Left cardiac atrium (tissue), 4 donors: ENCODE data around the gene GRM5. TPM values are rescaled to one million over a fixed set of nuclear protein-coding genes. Genes with fewer than 3 reads are reported as not detected.
"Not testable (repeated sequence)": the region's sequence is repeated elsewhere in the genome, so short reads cannot be mapped to it uniquely, and the experiment has no call there.

Experiments used
- ATAC-seq, 2 donors: fragments of 200-7000 bp; cut with Tn5 transposase; one replicate each; pipeline ENCODE4 v1.9.1; 2020; ENCODE audit warnings: mild to moderate bottlenecking in 2 of 2, moderate library complexity in 2 of 2
- DNase-seq: peaks from one replicate; pipeline ENCODE4 v3.0.0-alpha.2; 2020
- intact Hi-C, 2 donors: fragments of 100-400 bp; cut with DNase I; formaldehyde crosslinking; loops; one replicate each; pipeline versions ENCODE4 v1.14.1 to v1.15.1; 2022 to 2023
- total RNA-seq, 2 donors: library from RNA; stranded (reverse); fragmentation: NEBNext Ultra II Directional; extraction: Animal tissue kit (Norgen Biotek cat#: 25700); gene quantifications; one replicate each; pipeline ENCODE4 v1.2.1, GENCODE V29; 2021
- donor health status: DM: no; HTN: yes; CAD: no.
- donor health status: DM: no; HTN: yes; CAD: no; lungs with severe emphysema.
- donor health status: DM: yes; HTN: yes; CAD: no.
- donor health status: Dilated cardiomyopathy.

Gene GRM5
- total RNA-seq, 2 donors from 2014 or later, result 0.03 to 0.09 TPM

DNA sequence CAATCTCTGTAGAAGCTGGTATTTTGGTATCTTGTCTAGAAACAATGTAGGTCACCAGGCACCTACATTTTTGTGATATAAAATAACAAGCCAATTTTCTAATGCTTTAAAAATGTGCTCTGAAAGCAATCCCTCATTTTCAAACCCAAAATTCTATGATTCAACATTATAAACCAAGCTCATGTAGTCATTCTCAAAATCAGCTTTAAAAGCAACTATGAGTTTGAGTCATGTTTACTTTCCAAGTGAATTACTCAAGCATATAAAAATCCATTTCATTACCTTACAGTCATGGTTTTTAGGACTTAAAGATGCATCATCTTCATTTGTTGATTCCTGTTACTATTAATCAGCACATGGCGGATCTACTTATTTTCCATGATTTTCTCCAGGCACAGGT is 216.4 kb downstream of the GRM5 start:
- intact Hi-C loops, result no loop called here
- no peak for ATAC-seq
- DNase-seq, result no peak

DNA sequence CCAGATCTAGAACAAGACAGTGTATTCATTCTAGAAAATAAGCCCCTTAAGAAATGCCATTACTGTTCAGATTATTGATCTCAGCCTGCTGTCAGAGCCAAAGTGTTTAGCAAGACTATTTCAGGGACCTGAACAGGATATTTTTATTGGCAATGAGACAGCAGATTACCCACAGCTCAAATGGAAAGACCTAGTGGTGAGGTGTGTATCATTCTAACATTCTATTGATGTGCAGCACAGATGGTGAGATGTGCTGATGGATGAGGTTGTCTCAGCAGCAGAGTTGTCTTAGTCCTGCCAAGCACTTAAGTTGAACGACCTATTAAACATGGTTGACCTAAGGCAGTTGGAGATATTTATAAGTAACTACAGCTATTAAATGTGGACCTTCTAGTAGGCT is 219.5 kb downstream of the GRM5 start:
- ATAC-seq, intact Hi-C loops, DNase-seq: not testable (repeated sequence)

DNA sequence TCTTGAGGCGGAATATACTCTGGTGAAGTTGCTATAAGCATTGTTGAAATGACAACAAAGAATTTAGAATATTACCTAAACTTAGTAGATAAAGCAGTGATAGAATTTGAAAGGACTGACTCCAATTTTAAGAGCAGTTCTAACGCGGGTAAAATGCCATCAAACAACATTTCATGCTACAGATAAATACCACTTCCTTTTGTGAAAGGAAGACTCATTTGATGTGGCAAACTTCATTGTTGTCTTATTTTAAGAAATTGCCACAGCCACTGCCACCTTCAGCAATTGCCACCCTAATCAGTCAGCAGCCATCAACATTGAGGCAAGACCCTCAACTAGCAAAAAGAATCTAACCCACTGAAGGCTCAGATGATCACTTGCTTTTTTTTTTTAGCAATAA is 220.8 kb downstream of the GRM5 start:
- DNase-seq, intact Hi-C loops, ATAC-seq: not testable (repeated sequence)

DNA sequence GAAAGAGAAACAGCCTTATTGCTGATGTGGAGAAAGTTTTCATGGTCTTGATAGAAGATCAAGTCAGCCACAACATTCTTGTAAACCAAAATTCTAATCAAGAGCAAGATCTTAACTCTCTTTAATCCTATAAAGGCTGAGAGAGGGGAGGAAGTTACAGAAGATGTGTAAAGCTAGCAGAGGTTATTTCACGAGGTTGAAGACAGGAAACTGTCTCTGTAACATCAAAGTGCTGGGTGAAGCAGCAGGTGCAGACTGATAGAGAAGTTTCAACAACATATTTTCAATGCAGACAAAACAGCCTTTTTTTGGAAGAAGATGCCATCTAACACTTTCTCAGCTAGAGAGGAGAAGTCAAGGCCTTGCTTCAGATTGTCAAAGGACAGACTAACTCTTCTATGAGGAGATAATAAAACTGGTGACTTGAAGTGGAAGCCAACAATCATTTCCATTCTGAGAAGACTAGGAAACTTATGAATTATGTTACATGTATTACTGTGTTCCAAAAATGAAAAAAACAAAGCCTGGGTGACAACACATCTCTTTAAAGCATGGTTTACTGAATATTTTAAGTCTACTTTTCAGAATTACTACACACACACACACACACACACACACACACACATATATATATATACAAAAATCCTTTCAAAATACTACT is 221.9 kb downstream of the GRM5 start:
- intact Hi-C loops, ATAC-seq, DNase-seq: not testable (repeated sequence)

DNA sequence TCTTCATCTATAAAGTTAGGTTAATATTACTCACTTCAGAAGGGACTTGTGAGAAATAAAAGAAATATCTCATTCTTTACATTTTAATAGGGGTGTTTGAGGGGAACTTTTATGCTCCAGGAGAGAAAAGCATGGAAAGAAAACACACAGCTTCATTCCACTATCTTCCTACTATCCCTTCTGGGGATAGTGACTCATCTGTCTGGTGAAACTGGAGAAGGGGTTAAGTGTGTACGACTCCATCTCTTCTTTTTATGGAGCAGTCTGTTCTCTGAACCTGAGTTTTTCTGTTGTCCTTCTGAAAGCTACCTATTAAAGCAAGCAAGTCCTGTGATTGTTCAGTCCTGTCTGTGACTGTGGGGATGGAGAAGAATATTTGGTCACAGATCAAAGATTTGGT is 227.6 kb downstream of the GRM5 start:
- DNase-seq, ATAC-seq, intact Hi-C loops: not testable (repeated sequence)

DNA sequence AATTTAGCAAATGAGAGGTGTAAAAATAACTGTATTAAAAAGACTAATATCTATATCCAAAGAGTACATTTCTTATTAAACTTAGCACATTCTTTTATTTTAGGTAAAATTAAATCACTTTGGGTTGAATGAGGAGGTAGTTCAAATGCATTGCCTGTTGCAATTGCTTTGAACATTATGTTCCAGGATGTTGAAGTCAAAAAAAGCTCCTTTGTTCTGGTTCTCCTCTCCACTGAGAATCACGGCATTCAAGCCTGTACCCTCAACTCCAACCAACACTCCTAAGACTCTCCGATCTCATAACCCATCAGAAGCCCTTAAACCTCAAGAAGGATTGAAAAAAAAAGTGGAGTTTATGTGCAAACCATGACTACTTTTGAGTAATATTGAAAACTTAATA is 230.1 kb downstream of the GRM5 start:
- intact Hi-C loops, DNase-seq, ATAC-seq: not testable (repeated sequence)

DNA sequence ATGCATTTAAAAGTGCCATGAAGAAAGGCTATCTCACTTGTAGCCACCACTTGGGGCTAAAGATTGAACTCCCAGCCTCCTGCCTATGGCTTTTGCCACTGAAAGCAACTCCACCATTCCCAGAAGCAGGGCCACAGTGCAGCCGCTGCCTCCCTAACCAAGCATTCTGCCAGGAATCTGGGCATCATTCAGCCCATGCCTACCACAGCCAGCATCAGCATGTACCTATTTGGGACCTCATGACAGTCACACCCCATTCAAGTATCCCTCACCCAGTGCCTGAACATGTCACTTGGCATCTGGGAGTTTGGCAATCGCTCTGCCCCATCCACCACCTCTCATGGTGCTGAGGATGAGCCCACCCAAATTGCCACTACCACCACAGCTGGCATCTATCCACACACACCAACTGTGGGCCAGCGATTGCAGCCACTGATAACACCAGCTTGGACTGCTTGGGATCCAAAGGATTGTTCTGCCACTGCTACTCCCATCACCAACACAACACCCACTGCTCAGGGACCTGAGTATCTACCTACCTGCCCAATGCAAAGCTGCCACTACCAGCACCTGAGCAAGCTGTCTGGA is 234.4 kb downstream of the GRM5 start:
- ATAC-seq (no peak), DNase-seq (no peak)
- intact Hi-C loops, result no loop called here

DNA sequence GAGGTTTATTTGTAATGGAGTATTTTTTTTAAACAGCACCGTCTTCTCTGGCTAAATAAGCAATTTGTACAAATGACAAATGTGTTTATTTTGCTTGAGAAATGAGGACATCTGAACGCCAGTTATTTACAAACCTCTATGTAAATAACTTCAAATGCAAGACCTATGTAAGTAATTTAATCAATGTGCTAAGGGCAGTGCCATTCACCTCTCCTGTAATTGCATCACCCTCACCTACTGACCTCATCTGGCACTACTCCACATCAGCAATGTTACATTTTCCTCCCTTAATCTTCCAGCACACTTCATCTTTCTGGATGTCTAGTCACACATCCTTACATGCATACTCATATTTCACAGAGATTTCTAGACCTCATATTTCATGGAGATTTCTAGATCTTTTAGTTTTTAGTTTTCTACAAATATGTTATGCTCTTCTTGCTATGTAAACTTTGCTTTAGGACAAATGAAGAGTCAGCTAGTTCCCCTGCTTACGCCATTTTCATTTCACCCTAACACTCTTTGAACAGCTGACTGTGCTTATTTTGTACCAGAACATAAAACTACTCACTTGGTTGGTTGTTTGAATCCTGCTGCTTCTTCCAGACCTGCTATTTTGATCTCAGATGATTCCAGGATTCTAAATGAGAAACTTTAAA is 238.6 kb downstream of the GRM5 start:
- no peak for ATAC-seq
- no peak for DNase-seq
- intact Hi-C loops, result no loop called here

DNA sequence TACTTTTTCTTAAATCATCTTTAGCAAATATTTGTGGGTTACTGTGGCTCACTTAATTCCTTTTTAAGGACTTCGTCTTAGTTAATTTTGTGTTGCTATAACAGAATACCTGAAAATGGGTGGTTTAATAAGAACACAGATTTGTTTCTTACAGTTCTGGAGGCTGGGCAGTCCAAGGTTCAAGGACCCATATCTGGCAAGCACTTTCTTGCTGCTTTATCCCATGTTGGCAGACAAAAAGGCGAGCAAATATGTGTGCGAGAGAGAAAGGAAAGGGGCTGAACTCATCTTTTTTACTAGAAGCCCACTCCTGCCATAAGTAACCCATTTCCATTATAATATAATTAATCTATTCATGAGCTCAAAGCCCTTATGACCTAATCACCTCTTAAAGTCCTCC is 246.2 kb downstream of the GRM5 start:
- no peak for DNase-seq
- ATAC-seq, result no peak
- intact Hi-C loops, result no loop called here

DNA sequence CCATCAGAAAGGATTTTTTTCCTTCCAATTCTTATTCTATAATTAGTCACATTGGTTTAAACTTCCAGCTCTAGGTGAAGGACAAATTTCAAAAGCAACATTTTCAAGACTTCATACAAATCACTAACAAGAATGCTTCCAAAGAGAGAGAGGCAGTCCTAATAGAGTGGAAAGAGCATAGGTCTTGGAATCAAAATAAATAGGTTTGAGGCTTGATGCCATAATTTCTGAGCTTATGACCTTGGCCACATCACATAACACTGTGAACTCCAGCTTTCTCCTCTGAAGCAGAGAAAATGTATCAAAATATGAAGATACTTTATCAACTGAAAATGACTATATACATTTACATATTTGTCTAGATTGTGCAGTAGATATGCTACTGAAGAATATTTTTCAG is 246.8 kb downstream of the GRM5 start:
- intact Hi-C loops, result no loop called here
- no peak for DNase-seq
- ATAC-seq, result no peak

DNA sequence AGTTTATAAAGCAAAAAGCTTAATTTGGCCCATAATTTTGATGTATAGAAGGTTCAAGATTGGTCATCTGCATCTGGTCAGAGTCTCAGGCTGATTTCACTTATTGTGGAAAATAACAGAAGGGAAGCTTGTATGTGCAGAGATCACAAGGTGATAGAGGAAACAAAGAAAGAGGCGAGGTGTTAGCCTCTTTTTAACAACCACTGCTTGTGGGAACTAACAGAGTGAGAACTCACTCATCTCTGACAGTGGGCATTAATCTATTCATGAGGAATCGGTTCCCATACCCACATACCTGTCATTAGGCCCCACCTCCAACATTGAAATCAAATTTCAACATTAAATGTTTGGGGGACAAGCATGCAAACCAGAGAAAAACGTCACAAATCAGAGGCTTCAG is 250.3 kb downstream of the GRM5 start:
- DNase-seq (no peak), ATAC-seq (no peak)
- intact Hi-C loops, result no loop called here

DNA sequence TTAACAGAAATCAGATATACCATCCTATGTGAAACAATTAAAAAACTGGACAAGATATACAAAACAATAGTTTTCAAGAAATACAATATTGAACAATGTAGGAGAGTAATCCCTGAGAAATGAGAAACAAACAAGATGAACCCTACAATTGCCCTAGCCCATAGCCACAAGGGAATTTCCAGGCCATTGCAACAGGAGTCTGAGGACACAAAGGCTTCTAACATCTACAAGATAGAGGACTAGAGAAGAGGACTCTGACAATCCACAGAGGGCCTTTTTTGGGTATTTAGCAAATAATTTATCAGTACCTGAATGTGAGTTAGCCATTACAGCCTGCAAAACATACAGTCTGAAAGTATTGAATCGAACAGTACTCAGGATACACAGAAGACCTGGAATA is 251.7 kb downstream of the GRM5 start:
- intact Hi-C loops, result no loop called here
- DNase-seq (no peak), ATAC-seq (no peak)

DNA sequence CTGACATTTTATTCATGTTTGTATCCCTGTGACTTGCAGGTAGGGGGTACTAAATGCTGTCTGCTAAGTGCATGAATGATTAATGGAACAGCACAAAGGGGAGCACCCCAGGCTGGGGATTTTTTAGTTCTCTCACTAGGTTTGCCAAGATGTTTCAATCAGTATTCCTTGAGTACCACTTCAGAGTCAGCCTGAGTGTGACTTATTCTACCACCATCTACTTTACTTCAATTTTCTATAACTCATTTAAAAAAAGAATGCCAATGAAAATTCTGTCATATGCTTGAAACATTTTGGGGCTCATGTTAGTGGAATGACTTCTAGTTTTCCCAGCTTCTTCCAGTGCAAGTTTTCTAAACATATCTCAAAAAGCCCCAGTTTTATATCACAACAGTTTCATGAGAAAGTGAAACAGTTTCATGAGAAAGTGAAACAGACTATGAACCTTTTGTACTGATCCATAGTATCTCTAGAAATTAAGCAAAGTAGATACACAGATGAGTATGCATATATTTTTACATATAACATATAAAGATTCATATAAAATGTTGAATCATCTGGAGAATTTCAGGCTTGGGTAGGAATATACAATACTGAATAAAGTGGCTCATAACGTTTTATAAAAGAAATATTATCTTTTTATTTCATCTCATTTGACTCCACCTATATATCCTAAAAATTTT is 252.4 kb downstream of the GRM5 start:
- DNase-seq (no peak), ATAC-seq (no peak)
- intact Hi-C loops, result no loop called here

DNA sequence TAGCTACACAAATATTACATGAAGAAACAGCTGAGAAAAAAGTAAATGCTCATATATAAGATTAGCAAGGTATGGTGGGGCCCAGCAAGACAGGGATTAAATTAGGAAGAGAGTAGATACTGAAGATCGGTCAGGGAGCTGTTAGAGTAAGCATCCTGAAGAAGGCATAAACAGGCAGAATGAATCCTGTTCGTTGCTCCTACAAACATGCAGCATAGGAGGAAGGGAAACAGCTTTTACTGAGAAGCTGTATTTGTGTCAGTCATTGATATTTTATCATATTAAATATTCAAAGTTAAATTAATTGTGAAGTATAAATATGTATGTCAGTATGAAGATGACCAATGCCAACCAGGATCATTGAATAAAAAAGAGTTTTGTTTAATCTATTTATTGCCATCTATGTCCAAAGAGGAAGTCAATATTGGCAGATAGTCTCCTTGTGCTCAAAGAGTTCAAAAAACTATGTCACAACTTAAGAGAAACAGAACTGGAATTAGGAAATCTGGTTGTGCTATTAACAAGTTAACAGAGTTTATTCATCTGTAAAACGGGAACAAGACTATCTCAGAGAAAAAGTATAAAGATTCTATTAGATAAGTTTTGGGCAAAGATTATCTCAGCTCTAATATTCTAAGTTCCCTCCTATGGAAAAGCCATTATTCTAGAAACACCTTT is 255.2 kb downstream of the GRM5 start:
- intact Hi-C loops, result no loop called here
- DNase-seq (no peak), ATAC-seq (no peak)

DNA sequence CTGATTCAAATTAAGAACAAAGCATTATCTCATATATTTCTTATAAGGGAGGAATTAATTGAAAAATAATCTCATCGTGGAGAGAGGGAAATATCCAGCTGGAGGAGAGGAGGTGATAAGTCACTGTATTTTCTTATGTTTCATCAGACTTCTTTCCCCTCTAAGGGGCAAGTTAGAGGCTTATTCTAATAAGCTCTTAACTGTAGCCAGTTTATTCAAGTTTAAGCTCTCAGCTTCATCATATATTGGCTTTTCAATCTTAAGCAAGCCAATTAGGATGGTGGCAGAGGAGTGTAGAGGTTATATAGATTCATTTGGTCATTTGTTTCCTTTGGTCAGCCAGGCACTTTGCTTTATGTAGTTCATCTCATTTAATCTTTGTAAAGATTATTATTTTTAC is 256.7 kb downstream of the GRM5 start:
- intact Hi-C loops, result no loop called here

DNA sequence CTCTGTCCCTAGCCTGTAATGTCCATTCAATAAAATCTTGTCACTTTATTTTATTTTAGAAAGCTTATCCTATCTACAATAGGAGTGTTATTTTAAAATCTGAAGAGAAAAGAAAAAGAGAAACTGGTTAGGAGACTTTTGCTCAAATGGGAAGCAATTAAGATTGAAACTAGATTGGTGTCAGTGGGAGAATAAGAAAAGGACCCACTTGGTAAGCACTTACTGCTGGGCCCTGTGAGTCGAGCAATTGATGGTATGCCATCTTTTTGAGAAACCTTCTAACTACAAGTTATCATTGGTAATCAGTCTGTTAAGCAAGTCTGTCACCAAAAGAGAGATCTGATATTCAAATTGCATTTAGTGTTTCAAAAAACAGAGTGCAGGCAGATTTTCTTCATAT is 258.4 kb downstream of the GRM5 start:
- intact Hi-C loops, result no loop called here
- ATAC-seq, result no peak
- DNase-seq, result no peak

More for the DNA sequence above, 256.7 kb downstream of the GRM5 start:
- DNase-seq, result no peak
- no peak for ATAC-seq

DNA sequence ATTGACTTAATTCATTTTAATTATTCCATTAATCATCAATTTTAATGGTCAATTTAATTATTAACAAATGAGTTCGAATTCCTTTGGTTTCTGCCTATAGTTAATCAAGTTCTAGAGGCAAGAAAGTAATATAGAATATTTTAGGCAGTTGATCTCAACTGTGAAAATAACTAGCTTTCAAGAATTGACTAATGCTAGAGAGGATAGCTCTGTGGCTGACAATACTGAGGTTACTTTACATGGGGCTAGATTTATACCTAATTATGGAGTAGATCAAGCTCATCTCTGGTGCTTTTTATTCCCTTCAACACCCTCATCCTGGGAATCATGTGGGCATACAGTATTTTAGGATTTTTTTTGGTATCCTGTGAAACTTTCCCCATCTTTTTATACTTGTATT is 259.4 kb downstream of the GRM5 start:
- no peak for DNase-seq
- intact Hi-C loops, result no loop called here
- no peak for ATAC-seq

DNA sequence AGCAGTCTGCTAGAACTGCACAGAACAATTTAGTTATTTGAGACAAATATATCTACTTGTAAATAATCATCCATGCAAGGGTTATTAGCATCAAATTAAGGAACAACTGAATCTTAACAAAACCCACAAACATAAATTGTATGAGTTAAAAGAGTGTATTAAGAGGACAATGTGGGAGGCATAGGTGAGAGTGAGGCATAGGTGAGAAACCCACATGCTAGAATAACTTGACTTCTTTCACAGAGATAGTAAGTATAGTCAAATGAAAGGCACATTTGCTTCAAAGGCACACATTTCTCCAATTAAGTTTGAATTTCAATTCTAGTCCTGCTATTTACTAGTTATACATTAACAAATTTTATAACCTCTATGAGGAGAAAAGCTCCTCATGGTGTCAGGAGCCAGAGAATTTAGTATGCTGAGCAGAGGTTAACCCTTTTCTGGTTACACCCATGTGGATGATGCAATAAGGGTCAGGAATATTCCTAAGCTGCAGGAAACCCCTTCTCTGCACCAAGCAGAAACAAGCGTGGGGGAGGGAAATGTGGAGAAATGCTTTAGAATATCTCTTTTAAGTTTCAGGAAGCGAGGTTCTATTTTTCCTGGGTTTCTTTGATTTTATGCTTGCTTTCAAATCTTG is 264.2 kb downstream of the GRM5 start:
- intact Hi-C loops, result no loop called here
- ATAC-seq, result no peak
- no peak for DNase-seq
